Measurements from ENCODE around the gene CDH22.
A peak's percentile ranks its signal among the peaks of the same experiment; 100 is the strongest.

The CDH22 gene

DNA sequence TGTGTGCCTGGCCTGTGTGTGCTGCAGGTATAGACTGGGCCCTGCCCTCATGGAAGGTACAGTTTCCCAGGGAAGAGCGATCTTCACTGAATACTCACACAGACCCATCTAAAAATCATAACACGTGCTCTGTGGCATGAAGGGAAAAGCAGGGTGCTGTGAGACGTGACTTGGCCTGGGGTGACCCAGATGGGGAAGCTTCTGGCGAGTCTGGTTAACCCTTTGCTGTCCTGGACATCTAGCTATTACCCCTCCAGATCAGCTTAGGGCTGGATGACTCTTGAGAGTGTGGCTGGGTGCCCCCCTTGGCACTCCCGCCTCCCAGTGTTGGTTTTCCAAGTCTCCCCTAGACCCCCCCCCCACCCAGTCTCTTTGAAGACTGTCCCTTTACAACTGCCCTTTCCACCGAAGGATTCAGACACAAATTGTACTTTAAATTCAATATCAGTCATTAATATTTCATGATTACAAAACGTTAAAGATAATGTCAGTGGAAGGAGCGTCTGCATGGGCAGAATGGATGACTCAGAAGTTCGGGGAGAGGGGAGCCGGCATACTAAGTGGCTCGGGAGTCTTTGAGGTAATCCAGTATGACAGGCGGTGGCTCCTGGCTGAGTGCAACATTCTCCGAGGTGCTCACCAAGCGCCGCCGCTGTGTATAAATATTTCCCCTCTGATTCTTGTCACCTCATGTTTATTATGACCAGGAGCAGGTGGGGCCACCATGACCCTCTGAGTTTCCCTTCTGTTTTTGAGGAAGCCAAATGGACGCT, 112.8 kb downstream of the CDH22 start:
- DNase-seq (ENCODE audit: low read depth in 2 of 2): no peak

DNA sequence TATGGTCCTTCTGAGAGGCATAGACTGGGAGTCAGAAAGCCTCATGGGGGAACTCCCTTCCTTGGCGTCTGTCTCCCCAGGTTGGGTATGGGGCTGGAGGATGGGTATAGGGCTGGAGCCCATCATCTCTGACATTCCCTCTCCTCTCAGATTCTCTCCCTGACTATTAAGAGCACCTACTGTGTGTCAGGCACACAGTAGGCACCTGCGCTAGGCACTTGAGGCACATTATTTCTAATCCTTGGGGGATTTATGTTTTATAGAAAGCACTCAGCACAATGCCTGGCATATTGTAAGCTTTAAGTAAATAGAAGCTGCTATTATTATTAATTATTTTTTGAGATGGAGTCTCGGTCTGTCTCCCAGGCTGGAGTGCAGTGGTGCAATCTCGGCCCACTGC, 113.9 kb downstream of the CDH22 start:
- DNase-seq (ENCODE audit: low read depth in 2 of 2): no peak

DNA sequence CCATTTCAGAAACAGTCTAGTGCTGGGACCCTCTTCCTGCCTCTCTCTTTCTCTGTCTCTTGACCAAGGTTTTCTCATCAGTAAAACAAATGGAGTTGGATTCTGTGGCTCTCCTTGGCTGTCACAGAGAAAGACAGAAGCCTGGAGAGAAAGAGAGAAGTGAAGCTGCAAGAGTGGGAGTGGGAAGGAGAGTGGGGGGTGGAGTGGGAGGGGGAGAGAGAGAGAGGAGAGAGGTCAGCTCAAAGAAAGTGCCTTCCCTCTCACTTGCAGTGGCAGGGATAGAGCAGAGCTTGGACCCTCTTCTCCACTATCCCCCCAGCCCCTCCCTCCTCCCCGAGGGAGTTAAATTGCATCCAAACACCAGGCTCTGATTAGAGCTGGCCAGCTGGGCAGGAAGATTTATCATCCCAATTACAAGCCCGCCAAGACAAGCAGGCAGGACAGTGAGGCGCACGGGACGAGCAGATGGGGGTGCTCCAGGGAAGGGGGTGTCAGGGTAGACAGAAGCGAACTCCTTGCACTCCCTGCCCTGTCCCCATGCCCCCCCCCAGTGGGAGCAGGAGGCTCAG, 115.8 kb downstream of the CDH22 start:
- DNase-seq (ENCODE audit: low read depth in 2 of 2): no peak

- no peak for DNase-seq (ENCODE audit: low read depth in 2 of 2)
Measured at GRCh38 chr20:46191611-46192010, 116.7 kb downstream of the CDH22 start.

GRCh38 chr20:46191168-46191540, 117.1 kb downstream of the CDH22 start:
- no peak for DNase-seq (ENCODE audit: low read depth in 2 of 2)

GRCh38 chr20:46190478-46191167, 117.7 kb downstream of the CDH22 start:
- no peak for DNase-seq (ENCODE audit: low read depth in 2 of 2)

GRCh38 chr20:46188866-46189541, 119.3 kb downstream of the CDH22 start:
- no peak for DNase-seq (ENCODE audit: low read depth in 2 of 2)

DNA sequence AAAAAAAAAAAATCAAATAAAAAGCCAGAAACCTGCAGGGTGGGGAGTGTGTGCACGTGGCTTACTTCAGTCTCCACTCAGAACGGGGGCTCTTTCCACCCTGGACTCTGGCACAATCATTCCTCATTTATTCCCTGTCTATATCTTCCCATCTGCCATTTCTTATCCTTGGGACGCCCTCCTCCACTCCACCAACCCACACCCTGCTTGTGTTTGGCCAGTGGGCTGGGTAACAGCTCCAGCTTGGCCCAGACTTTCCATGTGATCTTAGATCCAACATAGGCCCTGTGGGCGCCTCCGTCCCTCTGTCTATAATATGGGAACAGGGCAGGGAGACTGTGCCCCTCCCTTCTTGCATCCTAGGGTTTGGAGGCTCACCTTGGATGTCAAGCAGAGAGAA, 122.1 kb downstream of the CDH22 start:
- no peak for DNase-seq (ENCODE audit: low read depth in 2 of 2)

GRCh38 chr20:46185353-46185752, 122.9 kb downstream of the CDH22 start:
- DNase-seq (ENCODE audit: low read depth in 2 of 2): no peak

DNA sequence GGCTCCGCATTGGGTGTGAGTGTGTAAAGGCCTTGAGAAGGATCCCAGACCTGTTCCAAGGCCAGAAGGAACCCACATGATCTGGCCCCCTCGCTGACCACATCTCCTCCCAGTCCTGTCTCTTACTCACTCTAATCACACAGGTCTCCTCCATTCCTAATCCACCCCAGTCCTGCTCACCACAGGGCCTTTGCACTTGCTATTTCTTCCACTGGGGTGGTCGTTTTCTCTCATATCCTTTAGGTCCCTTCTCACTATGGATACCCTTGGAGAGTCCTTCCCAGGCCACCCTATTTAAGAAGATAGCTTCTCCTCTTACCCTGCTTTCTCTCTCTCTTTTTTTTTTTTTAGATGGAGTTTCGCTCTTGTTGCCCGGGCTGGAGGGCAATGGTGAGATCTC, 124.5 kb downstream of the CDH22 start:
- DNase-seq (ENCODE audit: low read depth in 2 of 2): no peak

DNA sequence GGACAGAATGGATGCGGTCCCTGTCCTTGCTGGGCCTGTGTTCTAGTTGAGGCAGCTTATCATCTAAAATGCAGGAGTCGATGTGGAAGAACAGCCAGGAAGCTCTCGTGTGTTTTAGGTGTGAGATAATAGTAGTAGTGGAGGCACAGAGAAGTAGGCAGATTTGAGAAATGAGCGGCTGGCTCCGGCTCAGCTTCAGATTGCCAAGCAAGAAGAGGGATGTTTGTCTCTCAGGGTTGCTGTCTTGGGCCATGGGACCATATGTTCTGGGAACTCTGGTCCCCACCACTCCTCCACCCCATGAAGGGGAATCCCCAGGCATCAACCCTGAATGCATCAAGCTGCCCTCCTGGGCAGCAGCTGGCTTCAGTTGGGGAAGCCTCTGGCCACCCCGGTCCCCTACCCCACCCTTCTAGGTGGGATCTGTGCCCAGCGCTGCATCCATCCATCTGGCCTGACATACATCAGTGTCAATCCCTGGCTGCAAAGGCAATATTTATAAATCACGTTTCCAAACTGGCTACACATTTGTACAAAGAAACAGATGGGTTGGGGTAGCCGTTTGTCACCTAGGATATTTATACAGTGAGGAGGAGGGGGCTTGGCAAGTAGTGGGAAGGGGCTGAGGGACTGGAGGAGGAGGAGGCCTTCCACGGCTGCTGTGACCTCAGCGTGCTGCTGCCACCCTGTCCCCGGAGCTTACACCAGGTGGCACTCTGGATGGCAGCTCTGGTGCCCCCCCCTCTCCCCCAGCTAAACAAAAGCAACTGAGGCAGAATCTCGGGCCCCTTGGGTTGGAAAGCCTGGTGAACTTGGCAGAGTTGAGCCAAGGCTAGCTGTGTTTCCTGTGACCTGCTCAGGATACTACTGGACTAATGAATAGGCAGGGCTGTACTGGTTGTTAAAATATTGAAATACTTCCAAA, 125.8 kb downstream of the CDH22 start:
- no peak for DNase-seq (ENCODE audit: low read depth in 2 of 2)

GRCh38 chr20:46179862-46180261, 128.4 kb downstream of the CDH22 start:
- no peak for DNase-seq (ENCODE audit: low read depth in 2 of 2)

DNA sequence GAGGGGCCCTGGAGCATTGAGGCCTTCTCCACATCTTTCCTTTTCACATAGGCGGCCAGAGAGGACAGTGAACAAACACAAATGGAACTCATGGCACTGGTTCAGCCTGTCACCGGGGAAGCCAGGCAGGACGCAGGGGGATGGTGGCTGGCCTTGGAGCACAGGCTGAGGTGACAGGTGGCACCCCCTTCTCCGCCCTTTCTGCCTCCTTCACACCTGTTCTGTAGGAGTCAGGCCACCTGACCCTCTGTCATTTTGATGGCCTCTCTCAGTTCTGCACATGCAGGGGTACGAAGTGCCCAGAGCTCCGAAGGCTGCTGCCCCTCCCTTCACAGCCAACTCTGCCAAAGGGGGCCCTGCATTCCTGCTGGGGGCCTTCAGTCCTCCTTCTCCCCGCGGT, 129.4 kb downstream of the CDH22 start:
- DNase-seq (ENCODE audit: low read depth in 2 of 2): no peak

DNA sequence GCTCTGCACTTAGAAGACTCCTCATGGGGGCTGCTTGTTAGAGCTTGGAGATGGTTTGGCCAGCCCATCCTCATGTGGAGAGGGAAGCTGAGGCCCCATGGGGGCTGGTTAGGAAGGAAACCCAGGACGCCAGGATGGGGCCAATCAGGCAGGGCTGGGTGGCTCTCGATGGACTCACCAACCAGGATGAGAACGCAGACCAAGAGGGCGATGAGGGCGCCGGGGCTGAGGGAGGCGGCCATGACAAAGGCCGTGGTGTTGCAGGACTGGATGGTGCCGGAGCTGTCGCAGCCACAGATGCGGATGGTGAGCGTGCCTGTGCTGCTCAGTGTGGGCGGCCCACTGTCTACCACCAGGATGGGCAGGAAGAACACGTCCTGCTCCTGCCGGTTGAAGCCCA, 130.5 kb downstream of the CDH22 start:
- DNase-seq (ENCODE audit: low read depth in 2 of 2): no peak

DNA sequence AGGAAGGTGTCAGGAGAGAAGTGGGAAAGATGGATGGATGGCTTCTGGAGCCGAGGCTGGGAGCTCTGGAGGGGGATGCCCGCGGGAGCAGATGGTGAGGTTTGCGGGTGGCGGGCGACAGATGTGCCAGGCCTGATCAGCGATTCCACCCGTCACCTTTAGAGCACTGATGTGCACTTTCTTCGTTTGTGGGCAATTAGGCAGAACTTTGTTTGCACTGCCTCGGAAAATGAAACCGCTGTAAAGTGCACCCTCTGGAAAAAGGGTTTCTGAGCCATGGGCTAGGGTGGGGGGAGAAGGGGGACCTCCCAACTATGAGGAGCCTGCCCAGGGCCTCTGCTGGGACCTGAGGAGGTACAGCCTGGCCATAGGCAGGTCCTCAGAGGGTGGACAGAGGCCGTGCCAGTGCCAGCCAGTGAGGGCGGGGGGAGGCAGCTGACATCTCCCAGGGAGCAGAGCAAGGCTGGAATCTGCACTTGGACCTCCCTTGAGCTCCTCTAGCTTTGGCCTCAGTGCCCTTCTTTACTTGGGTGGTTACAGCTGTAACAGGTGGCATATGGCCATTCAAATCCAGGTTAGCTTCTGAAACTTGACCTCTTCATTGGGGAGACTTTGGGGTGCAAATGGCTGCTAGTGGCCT, 131.4 kb downstream of the CDH22 start:
- no peak for DNase-seq (ENCODE audit: low read depth in 2 of 2)

DNA sequence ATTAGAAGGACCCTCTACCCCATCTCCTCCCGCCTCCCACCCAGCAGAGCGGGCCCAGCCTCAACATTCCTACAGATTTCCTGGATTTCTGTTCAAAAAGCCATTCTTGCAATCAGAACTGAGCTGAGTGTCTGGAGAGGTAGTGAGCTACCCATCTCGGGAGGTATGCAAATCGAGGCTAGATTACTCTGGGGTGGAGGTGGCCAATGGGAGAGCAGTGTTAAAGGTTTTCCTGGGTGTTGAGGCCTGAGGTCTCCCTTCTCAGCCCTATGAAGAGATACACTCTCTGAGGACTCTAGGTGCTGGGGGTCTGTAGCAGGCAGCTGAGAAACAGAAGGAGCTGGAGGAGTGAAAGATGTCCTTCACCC, 133.2 kb downstream of the CDH22 start:
- DNase-seq (ENCODE audit: low read depth in 2 of 2): no peak

DNA sequence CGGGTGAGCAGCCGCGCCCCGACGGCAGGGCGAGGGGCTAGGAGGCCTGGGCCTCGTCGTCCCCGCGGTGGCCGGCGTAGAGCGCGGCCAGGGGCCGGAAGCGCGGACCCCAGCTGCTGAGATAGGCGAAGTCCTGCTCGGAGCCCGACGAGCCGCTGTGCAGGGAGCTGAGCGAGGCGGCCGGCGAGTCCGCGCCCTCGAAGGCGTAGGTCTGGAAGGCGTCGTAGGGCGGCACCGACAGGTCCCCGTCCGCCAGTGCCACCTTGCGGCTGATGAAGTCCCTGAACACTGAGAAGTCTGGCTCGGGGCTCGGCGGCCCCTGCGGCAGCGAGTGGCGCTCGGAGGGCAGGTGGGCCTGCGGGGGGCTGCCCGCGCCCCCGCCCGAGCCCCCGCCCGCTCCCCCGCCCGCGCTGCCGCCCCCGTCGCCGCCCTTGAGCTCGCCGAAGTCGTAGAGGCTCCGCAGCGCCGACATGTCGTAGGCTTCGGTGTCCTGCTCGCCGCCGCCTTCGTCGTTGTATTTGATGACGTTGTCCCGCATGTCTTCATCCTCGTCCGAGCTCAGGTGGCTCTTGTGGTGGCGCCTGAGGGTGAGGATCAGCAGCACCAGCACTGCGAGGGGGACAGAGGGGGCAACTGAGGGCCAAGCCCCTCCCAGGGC, 133.7 kb downstream of the CDH22 start:
- peak; percentile 30 to 48 for DNase-seq (ENCODE audit: low read depth in 2 of 2)

DNA sequence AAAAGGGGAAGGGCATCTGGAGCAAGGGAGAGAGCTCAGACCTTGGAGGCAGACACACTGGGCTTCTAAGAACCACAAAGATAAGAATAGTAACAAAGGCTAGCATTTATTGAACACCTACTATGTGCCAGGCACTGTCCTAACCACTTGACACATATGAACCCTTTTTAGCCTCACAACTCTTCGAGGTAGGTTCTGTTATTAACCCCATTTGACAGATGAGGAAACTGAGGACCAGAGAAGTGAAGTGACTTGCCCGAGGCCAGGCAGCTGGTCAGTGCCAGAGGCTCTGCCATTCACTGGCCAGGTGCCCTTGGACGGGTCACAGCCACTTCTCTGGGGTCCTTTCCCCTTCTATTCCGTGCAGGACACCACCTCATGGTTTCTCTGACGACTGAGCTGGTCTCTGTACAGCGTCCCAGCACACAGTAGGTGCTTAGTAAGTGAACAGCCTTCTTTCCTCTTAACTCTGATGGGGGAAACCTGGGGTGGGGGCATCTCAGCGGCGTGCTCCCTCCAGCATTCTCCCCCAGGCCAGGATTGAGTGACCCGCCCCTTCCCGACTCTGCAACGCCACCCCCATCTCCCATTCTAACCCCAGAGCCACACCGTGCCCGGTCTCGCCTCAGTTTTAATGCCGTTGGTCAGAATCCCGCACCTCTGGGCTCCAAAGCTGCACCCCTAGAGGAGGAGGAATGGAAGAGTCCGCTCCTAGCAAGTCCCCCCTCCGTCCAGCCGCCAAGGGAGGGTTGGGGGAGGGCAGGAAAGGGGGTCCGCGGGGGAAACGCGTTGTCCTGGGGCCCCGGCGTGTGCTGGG, 134.4 kb downstream of the CDH22 start:
- DNase-seq (ENCODE audit: low read depth in 2 of 2): no peak

- DNase-seq (ENCODE audit: low read depth in 2 of 2): no peak
Measured at GRCh38 chr20:46172961-46173536, 135.2 kb downstream of the CDH22 start.
